SIG-M5 (cell line): Measurements from ENCODE around the gene KIRREL1.

Experiments used
- DNase-seq: peaks from one replicate; lab custom pipeline; 2025; lab: John Stamatoyannopoulos, UW

The KIRREL1 gene

DNA sequence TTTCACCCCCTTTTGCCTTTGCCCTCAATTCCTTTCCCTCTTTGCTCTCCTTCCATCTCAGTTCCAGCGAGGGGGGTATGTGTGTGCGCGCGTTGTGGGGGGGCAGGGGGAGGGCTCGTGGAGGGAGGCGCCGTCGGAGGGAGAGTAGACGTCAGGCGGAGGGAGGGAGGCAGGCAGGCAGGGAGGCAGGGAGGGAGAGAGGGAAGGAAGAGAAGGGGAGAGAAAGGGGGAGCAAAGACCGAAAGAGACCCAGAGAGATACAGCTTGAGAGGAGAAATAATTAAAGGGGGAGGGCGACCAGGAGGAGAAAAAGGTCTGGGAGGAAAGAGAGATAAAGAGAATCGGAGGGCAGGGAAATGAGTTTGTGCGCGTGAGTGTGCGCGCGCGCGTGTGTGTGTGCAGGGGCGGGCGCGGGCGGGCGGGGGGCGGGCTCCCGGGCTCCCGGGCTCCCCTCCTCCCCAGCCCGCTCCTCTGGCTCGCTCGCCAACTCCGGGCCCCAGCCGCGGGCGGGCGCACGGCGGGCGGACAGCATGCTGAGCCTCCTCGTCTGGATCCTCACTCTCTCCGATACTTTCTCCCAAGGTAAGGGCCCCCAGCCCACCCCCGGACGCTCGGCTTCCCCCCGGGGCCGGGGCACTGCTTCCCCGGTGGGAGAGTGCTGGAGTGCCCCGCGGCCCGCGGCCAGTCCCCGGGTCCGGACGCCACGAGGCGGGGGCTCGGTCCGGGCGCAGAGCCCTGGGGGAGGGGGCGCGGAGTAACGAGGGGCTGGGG is at the start of gene KIRREL1:
Gene KIRREL1, plus strand, starts transcription at position 499 of the 771 bp plus-strand sequence. Its CDS starts 32 bp downstream, at position 531.
- no peak for DNase-seq

DNA sequence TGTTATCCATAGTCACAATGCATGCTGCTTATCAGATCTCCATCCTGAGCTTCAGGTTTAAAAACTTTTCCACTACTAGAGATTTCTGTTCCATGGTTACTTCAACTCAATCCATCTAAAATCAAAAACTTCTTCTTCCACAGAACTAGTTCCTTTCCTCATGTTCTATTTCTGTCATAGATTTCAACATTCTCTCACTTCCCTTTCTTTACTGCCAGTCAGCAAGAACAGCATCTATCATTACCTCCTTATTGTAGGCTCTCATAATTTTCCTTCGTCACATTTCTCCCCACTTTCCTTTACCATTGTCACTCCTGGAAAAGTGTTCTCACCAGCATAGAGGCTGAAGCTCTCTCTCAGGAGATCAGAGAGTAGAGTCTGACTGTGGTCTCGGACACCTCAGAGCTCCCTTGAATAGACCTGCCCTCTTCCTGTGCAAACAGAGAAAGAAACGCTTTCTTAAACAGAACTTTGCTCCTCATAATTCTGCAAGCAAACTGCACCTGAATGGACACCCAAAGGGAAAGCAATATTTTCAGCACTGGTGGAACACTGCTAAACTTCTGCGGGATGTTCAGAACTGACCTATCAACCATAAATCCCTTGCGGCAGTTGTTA is 48.7 kb upstream of the KIRREL1 start:
- peak; percentile 65 for DNase-seq

DNA sequence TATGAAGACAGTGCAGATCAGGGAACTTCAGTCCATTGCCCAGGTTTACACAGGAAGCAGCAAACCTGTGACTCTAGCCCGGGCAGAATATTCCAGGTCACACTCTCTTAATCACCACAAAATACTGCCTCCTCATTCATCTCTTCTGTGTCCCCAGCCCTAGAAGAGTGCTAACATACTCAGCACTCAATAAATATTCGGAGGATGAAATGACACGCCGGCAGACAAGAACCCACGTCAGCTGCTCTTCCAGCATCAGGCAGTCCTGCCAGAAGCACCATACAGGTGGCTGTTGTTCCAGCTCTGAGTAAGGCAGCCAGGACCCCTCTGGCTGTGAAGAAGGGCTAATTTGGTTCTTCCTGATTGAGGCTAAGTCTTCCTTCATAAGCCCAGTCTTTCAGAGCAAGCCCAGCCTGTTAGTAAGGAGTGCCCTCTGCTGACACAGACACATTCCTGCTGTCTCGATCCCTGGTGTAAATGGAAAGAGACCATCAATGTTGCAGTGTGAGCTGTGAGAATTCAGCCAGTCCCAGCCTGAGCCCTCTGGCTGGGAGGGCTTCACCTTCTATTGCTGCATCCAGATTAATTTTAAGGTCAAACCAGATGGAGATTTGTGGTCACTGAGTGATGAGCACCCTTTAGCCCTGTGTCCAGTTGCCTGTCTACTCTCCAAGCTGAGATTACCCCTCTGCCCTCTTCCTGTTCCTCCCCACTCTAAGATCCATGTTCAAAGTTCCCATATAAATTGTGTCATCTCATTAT is 45.0 kb upstream of the KIRREL1 start:
- no peak for DNase-seq

DNA sequence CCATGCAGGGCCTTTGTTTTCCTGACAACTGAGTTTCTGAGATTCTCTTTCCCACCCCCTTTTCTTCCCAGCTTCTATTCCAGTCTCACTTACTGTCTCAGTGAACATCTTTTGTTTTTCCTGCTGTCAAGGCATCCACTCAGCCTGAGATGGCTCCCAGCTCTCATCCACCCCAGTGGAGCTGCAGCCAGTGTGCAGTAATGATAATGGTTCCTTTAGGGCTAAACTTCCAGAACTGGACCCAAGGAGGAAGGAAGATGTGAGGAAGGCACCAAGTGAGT is 44.4 kb upstream of the KIRREL1 start:
- DNase-seq, result no peak

DNA sequence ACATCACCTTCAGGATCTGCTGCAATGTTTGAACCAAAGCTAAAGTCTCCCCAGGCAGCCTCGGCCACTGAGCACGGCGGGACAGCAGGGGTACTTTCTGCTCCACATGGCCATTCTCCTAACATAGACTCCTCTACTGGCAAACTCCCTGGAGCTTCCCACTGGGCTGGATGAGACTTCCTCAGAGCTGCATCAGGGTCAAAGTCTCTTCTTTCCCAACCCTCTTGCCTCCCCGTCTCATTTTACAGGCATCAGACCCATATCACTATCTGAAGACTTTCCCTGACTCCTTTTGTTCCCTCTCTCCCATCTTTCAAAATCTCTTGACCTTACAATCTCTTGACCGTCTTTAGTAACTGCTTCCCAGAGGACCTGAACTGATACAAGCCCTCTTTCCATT is 42.2 kb upstream of the KIRREL1 start:
- no peak for DNase-seq

DNA sequence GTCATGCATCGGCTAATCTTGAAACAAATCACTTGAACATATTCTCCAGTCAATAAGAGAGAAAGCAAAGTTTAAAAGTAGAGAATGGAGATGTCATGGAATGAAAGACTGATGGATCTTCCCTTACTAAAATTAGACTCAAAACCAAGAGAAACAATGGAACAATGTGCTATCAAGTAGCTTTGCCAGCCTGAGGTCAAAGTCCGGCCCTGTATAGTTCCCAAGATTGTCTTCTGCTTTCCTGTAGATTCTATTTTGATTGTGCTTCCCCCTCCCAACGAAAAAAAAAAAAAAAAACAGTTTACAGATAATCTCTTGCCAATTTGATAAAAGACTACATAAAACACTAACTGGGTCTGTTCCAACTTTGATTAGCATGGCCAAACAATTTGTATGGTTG is 40.8 kb upstream of the KIRREL1 start:
- DNase-seq, result no peak

DNA sequence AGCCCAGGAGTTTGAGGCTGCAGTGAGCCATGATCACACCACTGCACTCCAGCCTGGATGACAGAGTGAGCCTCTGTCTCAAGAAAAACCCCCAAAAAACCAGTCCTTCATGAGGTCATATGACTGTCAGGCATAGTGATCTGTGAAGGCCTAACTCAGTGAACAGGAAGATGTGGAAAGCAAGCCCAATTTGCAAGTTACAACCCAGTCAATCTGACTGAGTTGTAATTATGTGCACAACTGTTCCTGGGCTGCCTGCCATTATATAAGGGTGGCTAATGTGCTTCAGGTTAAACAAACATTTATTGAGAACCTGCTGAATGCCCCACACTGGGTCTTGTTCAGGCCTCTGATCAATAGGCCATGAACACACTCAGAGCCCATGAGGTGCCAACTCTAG is 38.2 kb upstream of the KIRREL1 start:
- DNase-seq, result no peak

DNA sequence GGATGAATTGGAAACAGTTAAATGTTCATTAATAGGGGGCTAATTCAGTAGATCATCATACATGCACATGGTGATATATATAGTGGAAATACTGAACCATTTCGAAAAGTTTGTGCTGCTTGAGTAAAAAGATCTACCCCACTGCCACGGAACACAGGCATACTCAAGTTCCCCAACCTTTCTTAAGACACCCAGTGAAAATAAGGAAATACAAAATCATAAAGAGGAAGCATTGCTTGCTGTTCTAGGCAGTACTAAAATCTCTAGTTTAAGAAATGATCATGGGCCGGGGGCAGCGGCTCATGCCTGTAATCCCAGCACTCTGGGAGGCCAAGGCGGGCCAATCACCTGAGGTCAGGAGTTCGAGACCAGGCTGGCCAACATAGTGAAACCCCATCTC is 37.6 kb upstream of the KIRREL1 start:
- DNase-seq, result peak; percentile 59

DNA sequence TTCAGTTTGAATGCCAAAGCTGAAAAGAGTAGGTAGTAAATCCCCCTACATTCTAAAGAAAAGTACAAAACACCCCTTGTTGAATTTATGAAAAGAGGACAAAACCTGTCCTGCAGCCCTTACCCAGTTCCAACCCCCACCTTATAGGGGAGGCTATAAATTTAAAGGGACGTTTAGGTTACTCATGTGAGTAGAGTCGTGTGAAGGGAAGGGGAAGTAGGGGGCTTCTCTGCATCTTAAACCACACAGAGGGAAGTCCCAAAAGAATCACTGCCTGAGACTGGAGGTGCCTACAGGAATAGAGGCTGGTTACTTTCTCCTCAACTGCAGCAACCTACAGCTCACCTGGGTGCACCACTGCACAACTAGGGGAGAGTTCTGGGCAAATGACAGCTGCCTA is 36.7 kb upstream of the KIRREL1 start:
- no peak for DNase-seq

DNA sequence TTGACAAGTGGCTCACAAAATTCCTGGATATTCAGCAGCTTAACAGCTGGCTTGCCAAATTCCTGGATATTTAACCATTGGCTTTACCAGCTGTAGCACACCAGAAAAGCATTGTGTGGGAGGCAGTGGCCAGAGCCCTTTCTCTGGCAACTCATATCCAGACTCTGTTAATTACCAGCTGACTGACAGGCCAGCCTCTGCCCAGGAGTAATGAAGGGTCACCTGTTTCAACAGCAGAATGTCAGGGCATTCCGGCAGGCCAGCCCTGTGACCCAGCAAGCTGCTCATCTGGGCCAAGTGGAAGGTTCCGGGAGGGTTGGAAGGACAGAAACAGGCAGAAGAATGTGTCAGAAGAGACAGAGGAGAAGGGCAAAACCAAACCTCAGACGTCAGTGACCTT is 35.2 kb upstream of the KIRREL1 start:
- no peak for DNase-seq

DNA sequence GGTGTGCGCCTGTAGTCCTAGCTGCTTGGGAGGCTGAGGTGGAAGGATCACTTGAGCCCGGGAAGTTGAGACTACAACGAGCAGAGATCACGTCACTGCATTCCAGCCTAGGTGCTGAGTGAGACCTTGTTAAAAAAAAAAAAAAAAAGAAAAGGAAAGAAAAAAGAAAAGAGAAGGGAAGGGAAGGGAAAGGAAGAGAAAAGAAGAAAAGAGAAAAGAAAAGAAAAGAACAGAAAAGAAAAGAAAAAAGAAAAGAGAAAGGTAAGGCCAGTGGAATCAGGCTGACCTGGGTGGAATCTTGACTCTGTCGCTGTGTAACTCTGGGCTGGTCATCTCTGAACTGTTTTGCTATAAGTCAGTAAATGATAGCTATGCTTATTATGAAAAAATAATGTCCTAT is 33.7 kb upstream of the KIRREL1 start:
- DNase-seq, result no peak

DNA sequence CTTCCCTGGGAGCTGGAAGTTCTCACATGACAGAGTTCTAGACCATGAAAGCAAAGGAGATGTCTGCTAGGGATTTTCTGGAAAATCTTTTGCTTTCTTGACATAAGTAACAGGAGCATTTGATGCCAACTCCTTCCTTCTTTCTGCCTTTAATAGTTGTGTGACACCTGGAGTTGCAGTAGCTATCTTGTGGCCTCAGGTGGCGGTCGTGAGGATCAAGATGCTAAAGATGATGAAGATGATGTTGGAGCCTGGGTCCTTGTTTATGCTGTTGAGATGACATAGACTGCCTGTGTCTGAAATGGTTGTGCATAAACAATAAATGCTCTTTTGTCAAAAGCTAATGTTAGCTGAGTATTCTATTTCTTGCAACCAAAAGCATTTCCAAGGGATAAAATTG is 32.7 kb upstream of the KIRREL1 start:
- no peak for DNase-seq

DNA sequence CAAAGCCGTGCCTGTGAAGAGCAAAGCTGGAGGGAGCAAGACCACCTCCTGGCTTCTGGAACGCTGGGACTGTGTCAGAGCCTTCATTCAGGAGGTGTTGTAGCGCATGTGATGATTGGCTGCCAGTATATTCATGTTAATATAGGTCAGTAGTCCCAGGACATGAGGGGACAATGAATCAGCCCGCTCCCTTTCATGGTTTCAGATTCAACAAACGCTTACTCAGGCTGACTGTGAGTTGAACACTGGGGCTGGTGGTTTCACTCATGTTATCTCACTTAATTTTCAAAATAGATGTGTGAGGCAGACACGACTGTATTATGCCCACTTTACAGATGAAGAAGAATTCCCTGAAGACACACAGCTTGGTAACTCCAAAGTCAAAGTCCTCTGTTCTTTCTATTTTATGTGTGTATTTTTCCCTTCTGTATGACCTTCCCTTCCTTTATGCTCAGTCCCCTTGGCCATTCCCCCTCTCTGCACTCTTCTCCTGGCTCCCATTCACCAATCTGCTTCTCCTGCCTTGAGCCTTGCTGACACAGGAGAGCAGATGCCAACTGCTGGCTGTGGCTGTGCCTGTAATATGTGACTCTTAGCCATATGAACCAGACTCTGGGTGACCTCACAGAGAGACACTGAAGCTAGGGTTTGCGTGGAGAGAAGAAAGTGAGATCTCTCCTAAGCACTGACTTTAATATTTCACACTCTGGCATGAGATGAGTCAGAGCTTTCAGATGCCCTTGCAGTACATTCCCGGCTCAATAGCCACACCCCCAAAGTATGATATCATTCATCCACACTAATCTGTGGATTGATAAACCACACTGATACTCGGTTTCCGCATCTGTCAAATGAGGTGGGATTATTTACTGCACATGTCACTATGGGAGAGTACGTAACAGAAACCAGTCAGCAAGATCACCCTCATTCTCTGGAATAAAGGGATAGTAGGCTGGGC is 31.4 kb upstream of the KIRREL1 start:
- DNase-seq, result no peak

DNA sequence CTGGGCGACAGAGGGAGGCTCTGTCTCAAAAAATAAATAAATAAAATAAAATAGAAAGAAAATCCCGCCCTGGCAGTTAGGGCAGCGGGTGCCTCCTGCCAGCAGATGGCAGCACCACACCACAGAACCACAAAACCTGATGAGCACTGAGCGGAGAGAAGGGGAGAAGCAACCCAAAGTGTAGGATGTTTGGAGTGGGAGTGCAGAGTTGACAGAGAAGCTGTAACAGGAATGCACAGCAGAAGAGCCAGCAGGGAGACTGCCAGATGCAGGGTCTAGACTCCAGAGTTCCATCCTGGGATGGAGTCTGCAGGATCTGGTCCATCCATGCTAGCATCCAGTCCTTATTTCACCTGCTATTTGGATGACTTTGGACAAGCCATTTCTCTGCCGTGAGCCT is 29.7 kb upstream of the KIRREL1 start:
- no peak for DNase-seq

DNA sequence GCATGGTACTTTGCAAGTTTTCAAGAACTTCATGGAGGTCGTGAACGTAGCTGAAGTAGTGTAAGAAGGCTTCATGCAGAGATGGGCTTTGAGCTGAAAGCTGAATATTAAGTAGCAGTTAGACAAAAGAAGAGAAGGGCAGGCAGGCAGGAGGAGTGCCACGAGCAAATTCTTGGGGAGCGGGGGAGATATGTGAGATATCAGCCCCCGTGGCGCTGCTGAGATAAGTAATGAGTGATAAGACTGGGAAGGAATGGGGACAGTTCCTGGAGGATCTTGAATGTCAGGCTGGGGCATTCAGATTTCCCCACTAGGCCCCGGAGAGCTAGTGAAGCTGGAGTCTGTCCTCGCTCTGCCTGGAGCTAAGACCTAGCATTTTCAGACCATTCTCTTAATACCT is 27.9 kb upstream of the KIRREL1 start:
- DNase-seq, result no peak

DNA sequence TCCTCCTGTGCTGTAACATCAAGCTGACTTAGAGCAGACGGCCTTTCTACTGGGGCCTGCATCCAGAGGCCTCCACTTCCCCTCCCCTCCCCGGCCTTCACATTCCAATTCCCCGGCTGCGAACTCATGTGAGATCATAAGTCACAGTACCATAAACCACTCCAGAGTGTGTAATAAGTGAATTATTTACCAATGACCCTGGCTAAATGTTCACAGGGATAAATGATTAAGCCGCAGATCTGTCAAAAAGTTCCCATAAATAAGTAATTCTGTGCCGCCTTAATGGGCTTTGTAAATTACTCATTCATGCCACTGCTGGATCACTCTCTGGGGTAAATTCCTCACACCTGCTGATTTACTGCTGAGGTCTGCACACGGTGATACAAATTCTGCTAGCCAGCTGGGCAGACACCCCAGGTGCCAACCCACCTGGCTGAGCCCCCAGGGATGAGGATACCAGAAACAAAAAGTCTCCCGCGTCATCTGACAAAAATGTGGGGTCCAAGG is 27.4 kb upstream of the KIRREL1 start:
- no peak for DNase-seq

DNA sequence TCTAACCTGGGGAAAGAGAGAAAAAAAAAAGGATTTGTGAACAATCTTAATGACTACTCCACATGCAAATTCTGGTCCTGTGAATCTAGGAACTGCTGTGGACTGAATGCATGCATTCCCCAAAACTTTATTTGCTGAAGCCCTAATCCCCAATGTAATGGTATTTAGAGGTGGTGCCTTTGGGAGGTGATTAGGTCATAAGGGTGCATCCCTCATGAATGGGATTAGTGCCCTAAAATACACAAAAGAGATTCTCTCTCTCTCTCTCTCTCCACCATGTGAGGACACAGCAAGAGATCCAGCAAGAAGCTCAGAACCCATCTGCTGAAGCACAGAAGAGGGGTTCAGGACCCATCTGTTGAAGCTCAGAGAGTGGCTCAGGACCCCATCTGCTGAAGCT is 26.2 kb upstream of the KIRREL1 start:
- DNase-seq, result no peak

DNA sequence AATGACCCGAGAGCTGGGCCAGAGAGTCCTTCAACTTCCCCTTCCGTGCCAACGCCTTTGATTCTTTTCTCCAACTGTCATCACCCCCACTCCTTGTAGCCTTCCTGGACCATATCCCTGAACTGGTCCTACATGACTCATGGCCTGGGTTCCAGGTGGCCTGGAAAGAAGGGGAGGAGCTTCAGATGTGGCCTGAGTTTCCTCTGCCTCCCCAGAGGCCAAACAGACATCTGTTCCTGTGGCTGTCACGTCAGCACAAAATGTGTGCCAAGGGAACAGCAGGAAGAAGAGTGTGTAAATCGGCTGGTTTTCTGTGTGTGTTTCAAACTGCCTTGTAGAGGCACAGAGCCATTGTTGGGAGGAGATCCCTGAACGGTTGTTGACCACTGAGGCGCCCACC is 24.9 kb upstream of the KIRREL1 start:
- no peak for DNase-seq

DNA sequence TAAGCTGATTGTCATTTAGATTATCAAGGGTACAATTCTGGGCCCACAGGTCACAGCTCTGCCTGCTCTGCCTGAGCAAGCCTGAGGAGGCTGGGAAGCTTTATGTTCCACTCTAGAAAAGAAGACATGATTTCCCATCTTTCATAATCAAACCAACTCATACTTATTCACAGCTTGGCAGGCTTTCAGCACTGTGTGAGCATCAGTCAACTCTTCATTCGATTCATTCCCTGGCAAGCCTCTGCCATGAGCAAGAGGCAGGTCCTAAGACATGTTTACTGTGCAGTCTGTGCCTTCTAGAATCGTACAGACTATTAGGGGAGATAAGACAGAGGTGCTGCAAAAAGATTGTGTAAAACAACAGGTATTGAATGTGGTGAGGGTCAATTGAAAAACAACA is 24.5 kb upstream of the KIRREL1 start:
- DNase-seq, result no peak

DNA sequence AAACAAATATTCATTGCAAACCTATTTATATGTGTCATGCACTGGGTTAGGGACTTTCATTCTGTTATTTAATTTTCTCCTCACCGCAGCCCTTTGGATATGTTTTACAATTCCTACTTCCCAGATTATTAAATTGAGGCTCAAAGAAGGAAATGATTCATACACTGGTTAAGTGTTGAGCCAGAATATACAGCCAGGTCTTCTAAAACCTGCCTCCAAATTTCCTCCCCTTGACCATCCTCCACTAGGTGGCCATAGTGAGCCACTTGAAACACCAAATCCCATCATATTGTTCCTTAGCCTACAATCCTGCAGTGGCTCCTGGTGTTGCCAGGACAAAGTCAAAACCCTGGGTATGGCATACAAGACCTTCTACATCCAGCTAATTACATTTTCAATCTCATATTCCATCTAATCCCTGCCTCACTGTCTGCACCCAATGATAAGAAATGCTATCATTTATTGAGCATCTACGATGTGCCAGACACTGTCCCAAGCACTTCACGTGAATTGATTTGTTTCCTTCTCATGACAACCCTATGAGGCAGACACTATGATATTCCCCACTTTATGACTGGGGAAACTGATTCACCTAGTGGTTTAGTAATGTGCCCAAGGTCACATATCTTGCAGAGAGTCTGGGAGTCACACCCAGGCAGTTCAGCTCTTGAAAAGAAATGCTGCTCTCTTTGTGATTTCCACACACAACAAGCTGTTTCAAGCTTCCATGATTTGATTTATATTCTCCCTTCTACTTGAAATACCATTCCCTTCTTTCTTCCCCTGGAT is 23.6 kb upstream of the KIRREL1 start:
- DNase-seq, result no peak

DNA sequence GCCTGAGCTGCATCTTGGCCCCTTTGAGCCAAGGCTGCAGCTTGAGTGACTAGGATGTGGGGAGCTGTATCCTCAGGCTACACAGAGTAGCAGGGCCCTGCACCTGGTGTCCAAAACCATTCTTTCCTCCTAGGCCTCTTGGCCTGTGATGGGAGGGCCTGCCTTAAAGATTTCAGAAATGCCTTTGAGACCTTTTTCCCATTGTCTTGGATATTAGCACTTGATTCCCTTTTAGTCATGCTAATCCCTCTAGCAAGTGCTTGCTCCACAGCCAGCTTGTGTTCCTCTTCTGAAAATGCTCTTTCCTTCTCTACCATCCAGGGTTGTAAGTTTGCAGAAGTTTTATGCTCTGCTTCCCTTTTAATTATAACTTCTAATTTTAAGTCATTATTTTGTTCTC is 21.7 kb upstream of the KIRREL1 start:
- no peak for DNase-seq
